NCI-H2196 (cell line): ENCODE results near the gene TMEM212.
A peak's percentile ranks its signal among the peaks of the same experiment; 100 is the strongest.

Experiments used
- DNase-seq: peaks from one replicate; lab custom pipeline; 2025; ENCODE audit not compliant: unreplicated experiment; lab: John Stamatoyannopoulos, UW

Gene TMEM212

GRCh38 chr3:171842864-171843518 lies at the start of gene TMEM212:
Gene TMEM212 (plus strand): TSS chr3:171843349. CDS start chr3:171843384, 35 bp downstream.
- peak; percentile 43 for DNase-seq

- no peak for DNase-seq
Observed at GRCh38 chr3:171796625-171797264, 46.4 kb upstream of the TMEM212 start.

GRCh38 chr3:171797265-171797679 lies 45.9 kb upstream of the TMEM212 start:
- no peak for DNase-seq

GRCh38 chr3:171797873-171798272 lies 45.3 kb upstream of the TMEM212 start:
- no peak for DNase-seq

DNA sequence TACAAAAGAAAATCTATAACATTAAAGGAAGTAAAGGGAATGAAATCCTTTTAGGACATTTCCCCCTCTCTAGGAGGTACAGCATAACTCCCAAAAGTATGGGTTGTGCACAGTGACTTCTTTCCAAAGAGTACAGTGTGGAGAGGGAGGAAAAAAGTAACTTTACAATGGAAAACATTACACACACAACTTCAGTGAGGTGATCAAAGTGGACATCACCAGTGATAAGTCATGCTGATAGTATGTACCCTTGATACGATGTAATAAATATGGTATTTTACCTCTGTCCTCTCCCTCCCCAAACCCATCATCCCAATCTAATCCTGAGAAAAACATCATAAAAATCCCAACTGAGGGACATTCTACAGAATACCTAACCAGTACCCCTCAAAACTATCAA lies 43.6 kb upstream of the TMEM212 start:
- DNase-seq = no peak

- DNase-seq = no peak
Observed at GRCh38 chr3:171801738-171802589, 41.2 kb upstream of the TMEM212 start.

GRCh38 chr3:171802590-171802956 lies 40.6 kb upstream of the TMEM212 start:
- DNase-seq = no peak

GRCh38 chr3:171803044-171803443 lies 40.1 kb upstream of the TMEM212 start:
- DNase-seq = no peak

DNA sequence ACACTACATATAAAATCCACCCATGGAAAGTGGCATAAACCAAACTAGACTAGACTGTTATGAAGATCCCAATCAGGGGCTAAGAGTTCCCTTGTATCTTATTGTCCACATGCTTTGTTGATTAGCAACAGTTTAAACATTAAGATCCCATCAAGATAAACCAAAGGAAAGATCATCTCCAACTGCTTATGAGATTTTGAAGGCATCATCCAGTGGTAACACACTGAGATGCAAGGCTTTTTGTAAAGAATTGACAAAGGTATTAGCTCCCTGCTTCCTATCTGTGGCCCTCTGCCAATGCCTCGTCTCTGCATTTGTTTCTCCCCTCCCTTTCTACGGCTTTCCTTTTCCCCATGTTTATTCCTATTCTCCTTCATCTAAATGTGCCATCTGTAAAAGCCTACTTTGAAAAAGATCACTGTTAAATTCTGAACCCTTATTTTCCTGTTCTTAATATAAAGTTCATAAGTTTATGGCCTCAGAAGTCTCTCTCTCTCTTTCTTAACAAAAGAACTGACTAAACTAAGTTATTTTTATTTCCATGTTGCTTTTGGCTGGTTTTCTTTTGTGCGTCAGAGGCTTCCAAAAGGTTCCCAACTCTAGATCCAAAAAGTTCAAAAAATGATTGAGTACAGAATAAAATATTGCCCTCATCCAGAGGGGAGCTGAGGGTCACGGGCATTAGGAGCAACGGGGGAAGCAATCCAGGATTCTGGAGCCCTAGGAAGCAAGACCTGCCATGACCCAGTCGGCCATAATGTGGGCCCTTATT lies 38.3 kb upstream of the TMEM212 start:
- DNase-seq = no peak

DNA sequence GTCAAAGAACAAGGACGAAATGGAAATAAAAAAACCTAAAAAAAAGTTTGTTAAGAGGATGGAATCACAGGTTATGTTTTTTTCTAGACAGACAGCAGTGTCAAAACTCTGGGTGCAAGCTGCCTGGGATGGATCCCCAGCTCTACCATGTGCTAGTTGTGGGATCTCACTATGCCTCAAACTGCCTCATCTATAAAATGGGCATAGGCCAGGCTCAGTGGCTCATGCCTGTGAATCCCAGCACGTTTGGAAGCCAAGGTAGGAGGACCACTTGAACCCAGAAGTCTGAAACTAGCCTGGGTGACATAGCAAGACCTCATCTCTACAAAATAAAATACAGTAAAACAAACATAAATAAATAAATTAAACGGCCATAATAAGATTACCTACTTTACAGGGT lies 37.5 kb upstream of the TMEM212 start:
- no peak for DNase-seq

GRCh38 chr3:171806200-171807128 lies 36.7 kb upstream of the TMEM212 start:
- no peak for DNase-seq

DNA sequence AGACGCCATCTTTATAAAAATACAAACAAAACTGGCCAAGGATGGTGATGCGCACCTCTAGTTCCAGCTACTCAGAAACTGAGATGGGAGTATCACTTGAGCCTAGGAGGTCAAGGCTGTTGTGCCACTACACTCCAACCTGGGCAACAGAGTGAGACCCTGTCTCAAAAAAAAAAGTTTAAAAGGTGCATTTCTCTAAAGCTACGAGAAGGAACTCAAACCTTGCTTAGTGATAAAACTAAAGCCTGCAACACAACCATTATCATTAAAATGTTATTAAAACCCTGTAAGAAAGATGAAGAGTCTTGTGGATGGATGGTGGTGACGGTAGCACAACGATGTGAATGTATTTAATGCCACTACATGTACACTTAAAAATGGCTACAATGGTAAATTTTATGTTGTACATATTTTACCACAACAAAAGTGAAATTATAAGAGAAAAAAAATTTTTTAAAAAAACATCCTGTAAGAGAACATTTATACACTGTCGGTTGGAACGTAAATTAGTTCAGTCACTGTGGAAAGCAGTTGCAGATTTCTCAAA lies 35.9 kb upstream of the TMEM212 start:
- DNase-seq = no peak

DNA sequence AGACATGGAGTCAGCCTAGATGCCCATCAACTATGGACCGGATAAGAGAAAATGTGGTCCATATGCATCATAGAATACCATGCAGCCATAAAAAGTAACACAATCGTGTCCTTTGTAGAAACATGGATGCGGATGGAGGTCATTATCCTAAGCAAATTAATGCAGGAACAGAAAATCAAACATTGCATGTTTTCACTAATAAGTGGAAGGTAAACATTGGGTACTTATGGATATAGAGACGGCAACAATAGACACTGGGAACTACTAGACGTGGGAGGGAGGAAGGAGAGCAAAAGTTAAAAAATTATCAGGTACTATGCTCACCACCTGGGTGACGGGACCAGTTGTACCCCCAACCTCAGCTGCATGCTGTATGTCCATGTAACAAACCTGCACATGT lies 35.3 kb upstream of the TMEM212 start:
- DNase-seq = no peak

GRCh38 chr3:171809611-171809860 lies 33.6 kb upstream of the TMEM212 start:
- DNase-seq = peak; percentile 66

DNA sequence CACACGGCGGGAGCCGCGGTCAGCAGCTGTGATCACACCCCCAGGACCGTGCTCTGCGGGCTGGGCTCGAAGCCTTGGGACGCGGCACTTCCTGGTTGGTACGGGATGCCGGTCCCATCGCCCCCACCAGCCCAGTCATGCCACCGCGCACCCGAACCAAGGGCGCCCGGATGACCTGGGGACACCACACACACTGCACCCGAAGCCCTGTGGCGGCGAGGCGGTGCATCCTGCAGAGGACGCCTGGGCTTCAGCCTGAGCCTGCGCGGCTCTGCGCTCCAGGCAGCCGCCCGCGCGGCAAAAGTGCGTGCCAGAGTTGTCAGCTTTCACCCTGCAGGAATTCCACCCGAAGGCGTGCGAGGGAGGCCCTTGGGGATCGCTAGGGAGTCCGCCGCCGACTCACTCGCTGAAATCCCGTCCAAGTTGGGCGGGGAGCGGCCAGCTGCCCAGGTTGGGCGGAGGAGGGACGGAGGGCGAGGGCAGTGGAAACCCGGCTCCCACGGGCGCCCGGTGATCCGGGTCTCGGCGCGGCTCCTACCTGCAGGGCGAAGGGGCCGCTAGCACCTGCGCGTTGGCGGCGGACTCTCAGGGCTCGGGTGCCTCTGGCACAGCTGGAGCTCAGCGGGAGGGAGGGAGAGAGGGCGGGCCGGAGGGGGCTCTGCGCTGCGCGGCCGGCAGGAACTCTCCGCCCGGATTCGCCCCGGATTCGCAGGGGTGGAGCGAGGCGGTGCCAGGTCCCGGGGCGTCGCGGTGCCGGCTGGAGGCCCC lies 33.1 kb upstream of the TMEM212 start, which contains the start of gene PLD1:
TSS of gene PLD1 (minus strand) at position 623 of the 768 bp plus-strand sequence. CDS start 72,432 bp downstream, outside the sequence.
- DNase-seq = peak; percentile 90

DNA sequence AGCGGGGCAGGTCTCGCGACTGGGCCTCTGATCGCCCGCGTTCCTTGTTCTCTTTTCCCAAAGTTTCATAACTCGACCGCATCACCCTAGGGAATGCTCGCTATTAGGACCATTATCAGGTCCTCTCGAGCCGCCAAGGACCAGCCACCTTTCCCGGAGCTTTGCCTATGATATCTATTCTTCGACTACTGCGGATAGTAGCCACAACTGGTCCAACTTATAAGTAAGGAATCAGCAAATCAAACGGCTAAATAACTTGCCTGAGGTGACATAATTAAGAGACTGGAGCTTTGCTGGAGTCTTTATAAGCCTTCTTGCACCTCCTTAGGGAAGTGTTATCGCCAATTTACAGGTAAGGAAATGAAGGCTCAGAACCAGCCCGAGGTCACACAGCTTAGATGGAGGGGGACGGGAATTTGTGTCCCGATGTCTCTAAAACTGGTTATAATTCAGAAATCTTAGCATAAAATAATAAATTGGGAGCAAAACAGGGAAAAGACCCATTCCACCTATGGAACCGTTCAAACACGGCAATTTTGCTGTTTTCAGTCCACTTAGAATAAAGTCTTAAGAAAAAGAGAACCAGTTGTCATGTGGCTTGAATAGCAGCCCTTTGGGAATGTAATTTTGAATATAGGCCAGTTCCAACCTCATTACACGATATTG lies 32.4 kb upstream of the TMEM212 start:
- DNase-seq = no peak

GRCh38 chr3:171811295-171811912 lies 31.7 kb upstream of the TMEM212 start:
- DNase-seq = no peak

GRCh38 chr3:171811913-171812335 lies 31.2 kb upstream of the TMEM212 start:
- DNase-seq = no peak
